ENCODE measurements around the gene BOD1.

The BOD1 gene

GRCh38 chr5:173630724-173631365 is 14.4 kb upstream of the BOD1 start:
- TF ChIP-seq CTCF (IDR thresholded peaks at IDR 0.05; ENCODE audit: insufficient read depth, low read depth, low read length, missing control alignments): no peak
- DNase-seq (ENCODE audit: low read depth): no peak
- no peak overlapping the region for H3K4me3 ChIP-seq (ENCODE audit: low read length)

- no peak for DNase-seq (ENCODE audit: low read depth)
These were observed 13.2 kb upstream of the BOD1 start for GRCh38 chr5:173629628-173630027.

DNA sequence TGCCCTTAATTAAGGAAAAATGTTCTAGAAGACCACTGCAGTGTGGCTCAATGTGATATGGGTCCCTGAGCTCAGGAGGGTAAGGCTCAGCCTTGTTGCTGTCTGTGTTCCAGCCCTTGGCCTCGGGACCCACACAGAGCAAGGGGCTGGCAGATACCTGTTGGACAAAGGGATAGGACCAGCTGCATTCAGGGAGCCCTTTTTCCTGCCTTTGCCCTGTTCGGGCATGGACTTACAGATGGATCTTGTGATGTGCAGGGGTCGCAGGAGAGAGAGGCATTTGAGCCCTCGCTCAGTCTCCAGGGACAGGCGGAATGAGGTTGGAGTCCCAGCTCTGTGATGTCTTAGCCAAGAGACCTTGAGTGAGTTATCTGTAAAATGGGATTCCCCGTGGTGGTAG is 12.1 kb upstream of the BOD1 start:
- no peak for DNase-seq (ENCODE audit: low read depth)
- no peak overlapping the region for H3K4me3 ChIP-seq (ENCODE audit: low read length)
- no peak for TF ChIP-seq CTCF (IDR thresholded peaks at IDR 0.05; ENCODE audit: insufficient read depth, low read depth, low read length, missing control alignments)

More at GRCh38 chr5:173629628-173630027, 13.2 kb upstream of the BOD1 start:
- no peak overlapping the region for H3K4me3 ChIP-seq (ENCODE audit: low read length)
- TF ChIP-seq CTCF (IDR thresholded peaks at IDR 0.05; ENCODE audit: insufficient read depth, low read depth, low read length, missing control alignments): peak; percentile 17

GRCh38 chr5:173627860-173628392 is 11.5 kb upstream of the BOD1 start:
- DNase-seq (ENCODE audit: low read depth): no peak
- TF ChIP-seq CTCF (IDR thresholded peaks at IDR 0.05; ENCODE audit: insufficient read depth, low read depth, low read length, missing control alignments): no peak
- H3K4me3 ChIP-seq (ENCODE audit: low read length): no peak overlapping the region

DNA sequence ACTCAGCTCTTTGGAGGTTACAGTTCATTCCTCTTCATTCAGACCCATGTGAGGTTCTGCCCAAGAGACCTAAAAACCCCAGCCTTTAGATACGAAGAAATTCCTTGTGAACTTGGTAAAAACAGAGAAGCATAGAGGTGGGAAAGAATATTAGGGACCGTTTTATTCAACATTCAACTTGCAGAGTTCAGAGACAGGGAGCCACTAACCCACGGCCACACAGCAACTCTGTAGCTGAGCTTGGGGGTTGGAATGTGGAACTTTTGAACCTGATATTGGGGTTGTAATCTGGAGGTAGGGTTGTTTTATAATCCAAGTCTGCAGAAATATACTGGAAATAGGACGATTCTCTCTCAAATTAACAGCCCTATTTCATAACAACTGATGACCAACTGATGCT is 10.8 kb upstream of the BOD1 start:
- no peak for TF ChIP-seq CTCF (IDR thresholded peaks at IDR 0.05; ENCODE audit: insufficient read depth, low read depth, low read length, missing control alignments)
- no peak overlapping the region for H3K4me3 ChIP-seq (ENCODE audit: low read length)
- no peak for DNase-seq (ENCODE audit: low read depth)

DNA sequence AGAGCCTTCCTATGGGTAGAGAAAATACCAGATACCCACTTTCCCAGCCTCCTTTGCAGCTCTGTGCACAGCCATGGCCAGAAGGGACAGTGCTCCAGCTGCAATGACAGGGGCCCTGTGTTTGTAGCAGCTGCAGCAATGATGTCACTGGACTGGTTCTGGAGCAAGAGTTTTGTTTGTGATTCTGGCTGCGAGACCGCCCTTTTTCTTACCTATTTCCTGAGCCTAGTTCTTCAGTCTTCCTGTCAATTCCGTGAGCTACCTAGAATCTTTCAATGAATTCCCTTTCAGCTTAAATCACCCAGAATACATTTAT is 10.0 kb upstream of the BOD1 start:
- no peak for DNase-seq (ENCODE audit: low read depth)
- no peak overlapping the region for H3K4me3 ChIP-seq (ENCODE audit: low read length)
- no peak for TF ChIP-seq CTCF (IDR thresholded peaks at IDR 0.05; ENCODE audit: insufficient read depth, low read depth, low read length, missing control alignments)

Measured in epithelial cell of esophagus (primary cell).